A549 (cell line): ENCODE measurements around the gene INHBC. TPM values are rescaled to one million over a fixed set of nuclear protein-coding genes. Genes with fewer than 3 reads are reported as not detected.

Experiments
- CBX8 ChIP-seq: fragments of 200-600 bp; sonication (generic); IDR thresholded peaks from 2 replicates; pipeline ENCODE4 v1.6.1; 2016
- CHD2 ChIP-seq: fragments of 150-350 bp; IDR thresholded peaks from 2 replicates; pipeline ENCODE4 v1.6.1; 2014; ENCODE audit warnings: low read length; ENCODE audit not compliant: partially characterized antibody
- EHF ChIP-seq: fragments of 250-450 bp; sonication (Bioruptor Pico); IDR thresholded peaks from 2 replicates; pipeline ENCODE4 v1.5.0; 2020; ENCODE audit warnings: mild to moderate bottlenecking
- EHMT2 ChIP-seq: fragments of 200-600 bp; sonication (generic); IDR thresholded peaks from 2 replicates; pipeline ENCODE4 v1.6.1; 2016; ENCODE audit warnings: antibody characterized with exemption, low read depth, mild to moderate bottlenecking, moderate library complexity
- EP300 ChIP-seq, 2 experiments: fragments of >200 bp; sonication (Bioruptor Twin); formaldehyde crosslinking; IDR thresholded peaks; 2 replicates in 1 of 2; 3 replicates in 1 of 2; pipeline ENCODE4 v1.6.1; 2016 to 2017
- ESRRA ChIP-seq: fragments of 150-350 bp; IDR thresholded peaks from 2 replicates; pipeline ENCODE4 v1.6.1; 2014; ENCODE audit warnings: mild to moderate bottlenecking, low read length, borderline replicate concordance
- FOSB ChIP-seq: fragments of 250-450 bp; sonication (Bioruptor Pico); IDR thresholded peaks from 2 replicates; pipeline ENCODE4 v1.5.0; 2020; ENCODE audit warnings: mild to moderate bottlenecking, moderate library complexity
- FOSL2 ChIP-seq, 2 experiments: fragments of 450-650 bp in 1 of 2; fragments of >200 bp in 1 of 2; sonication (Bioruptor Twin) in 1 of 2; formaldehyde crosslinking; IDR thresholded peaks; 2 replicates each; pipeline versions ENCODE4 v1.5.0 to v1.6.1; 2016 to 2020; ENCODE audit warnings: mild to moderate bottlenecking in 1 of 2, moderate library complexity in 1 of 2
- FOXS1 ChIP-seq: fragments of 250-450 bp; sonication (Bioruptor Pico); IDR thresholded peaks from 2 replicates; pipeline ENCODE4 v1.5.0; 2020; ENCODE audit warnings: mild to moderate bottlenecking, moderate library complexity
- HDAC2 ChIP-seq: fragments of 200-600 bp; sonication (generic); IDR thresholded peaks from 2 replicates; pipeline ENCODE4 v1.6.1; 2016
- HES2 ChIP-seq: fragments of >200 bp; sonication (Bioruptor Twin); formaldehyde crosslinking; IDR thresholded peaks from 2 replicates; pipeline ENCODE4 v1.6.1; 2016
- HOXA7 ChIP-seq: fragments of 250-450 bp; sonication (Bioruptor Pico); IDR thresholded peaks from 2 replicates; pipeline ENCODE4 v1.5.0; 2020; ENCODE audit warnings: mild to moderate bottlenecking, moderate library complexity
- HOXB13 ChIP-seq: fragments of 250-450 bp; sonication (Bioruptor Pico); IDR thresholded peaks from 2 replicates; pipeline ENCODE4 v1.5.0; 2020; ENCODE audit warnings: low read depth, mild to moderate bottlenecking, moderate library complexity
- JUNB ChIP-seq: fragments of >200 bp; sonication (Bioruptor Twin); formaldehyde crosslinking; IDR thresholded peaks from 2 replicates; pipeline ENCODE4 v1.6.1; 2016
- KDM1A ChIP-seq: fragments of 200-600 bp; sonication (generic); IDR thresholded peaks from 2 replicates; pipeline ENCODE4 v1.6.1; 2016; ENCODE audit warnings: low read depth, mild to moderate bottlenecking
- KDM5A ChIP-seq: fragments of 200-600 bp; sonication (generic); IDR thresholded peaks from 2 replicates; pipeline ENCODE4 v1.6.1; 2016; ENCODE audit warnings: antibody characterized with exemption, mild to moderate bottlenecking
- MAFK ChIP-seq: fragments of 450-650 bp; IDR thresholded peaks from 2 replicates; pipeline ENCODE4 v1.6.1; 2014; ENCODE audit not compliant: partially characterized antibody
- MAX ChIP-seq: IDR thresholded peaks from 2 replicates; pipeline ENCODE4 v1.6.1; 2012
- MAZ ChIP-seq: fragments of 150-350 bp; IDR thresholded peaks from 2 replicates; pipeline ENCODE4 v1.6.1; 2014; ENCODE audit warnings: antibody characterized with exemption, low read depth, low read length, borderline replicate concordance
- NFE2L2 ChIP-seq: fragments of 150-350 bp; conservative IDR thresholded peaks from 2 replicates; pipeline ENCODE4 v1.6.1; 2014; ENCODE audit warnings: low read length
- NPAS2 ChIP-seq: fragments of 250-450 bp; sonication (Bioruptor Pico); IDR thresholded peaks from 2 replicates; pipeline ENCODE4 v1.8.0; 2022; ENCODE audit warnings: mild to moderate bottlenecking, moderate library complexity, borderline replicate concordance
- POLR2A ChIP-seq: IDR thresholded peaks from 2 replicates; pipeline ENCODE4 v1.6.1; 2012; ENCODE audit warnings: mild to moderate bottlenecking, low read length
- POLR2AphosphoS2 ChIP-seq: conservative IDR thresholded peaks from 2 replicates; pipeline ENCODE4 v1.6.1; 2012; ENCODE audit warnings: low read length, improper control_type of control experiment, inconsistent platforms
- RARB ChIP-seq: fragments of 250-450 bp; sonication (Bioruptor Pico); IDR thresholded peaks from 2 replicates; pipeline ENCODE4 v1.8.0; 2021; ENCODE audit warnings: mild to moderate bottlenecking, moderate library complexity
- RCOR1 ChIP-seq: fragments of 150-350 bp; IDR thresholded peaks from 2 replicates; pipeline ENCODE4 v1.6.1; 2014; ENCODE audit warnings: antibody characterized with exemption, low read length, low read depth
- RFX5 ChIP-seq: fragments of 450-650 bp; IDR thresholded peaks from 2 replicates; pipeline ENCODE4 v1.7.1; 2014; ENCODE audit warnings: antibody characterized with exemption, mild to moderate bottlenecking, moderate library complexity
- SREBF2 ChIP-seq: fragments of 450-650 bp; IDR thresholded peaks from 2 replicates; pipeline ENCODE4 v1.6.1; 2014; ENCODE audit warnings: mild to moderate bottlenecking, moderate library complexity
- TFCP2L1 ChIP-seq: fragments of 250-450 bp; sonication (Bioruptor Pico); IDR thresholded peaks from 2 replicates; pipeline ENCODE4 v1.5.0; 2021; ENCODE audit warnings: mild to moderate bottlenecking
- TP53 ChIP-seq: fragments of 250-450 bp; sonication (Bioruptor Pico); IDR thresholded peaks from 2 replicates; pipeline ENCODE4 v1.5.0; 2021; ENCODE audit warnings: mild to moderate bottlenecking, moderate library complexity
- USF2 ChIP-seq: fragments of 450-650 bp; IDR thresholded peaks from 2 replicates; pipeline ENCODE4 v1.6.1; 2014; ENCODE audit warnings: antibody characterized with exemption
- ZFP36 ChIP-seq: fragments of 450-650 bp; IDR thresholded peaks from 2 replicates; pipeline ENCODE4 v1.6.1; 2014; ENCODE audit warnings: borderline replicate concordance; ENCODE audit not compliant: partially characterized antibody
- ZNF302 ChIP-seq: fragments of 250-450 bp; sonication (Bioruptor Pico); IDR thresholded peaks from 2 replicates; pipeline ENCODE4 v1.9.0; 2021; ENCODE audit warnings: inconsistent platforms, mild to moderate bottlenecking, moderate library complexity
- ZSCAN20 ChIP-seq: fragments of 250-450 bp; sonication (Bioruptor Pico); IDR thresholded peaks from 2 replicates; pipeline ENCODE4 v1.8.0; 2022; ENCODE audit warnings: mild to moderate bottlenecking, moderate library complexity
- polyA plus RNA-seq, 4 experiments: library from polyadenylated mRNA; depleted of rRNA in 3 of 4; stranded (reverse); fragments of >200 nt; fragmentation: RNase III in 1 of 4; extraction: RNeasy Plus Mini Kit Qiagen cat#74134 plus additional on column Dnase treatment in 1 of 4; gene quantifications; 2 replicates in 3 of 4; 3 replicates in 1 of 4; pipeline ENCODE4 v1.2.3, GENCODE V29; 2011 to 2017
- TF ChIP-seq, protein P1 (sequence below): fragments of >200 bp; sonication (Bioruptor Twin); formaldehyde crosslinking; IDR thresholded peaks from 3 replicates; pipeline ENCODE4 v1.5.1; 2016
- TF ChIP-seq, protein P2 (sequence below): fragments of 250-450 bp; sonication (Bioruptor Pico); IDR thresholded peaks from 2 replicates; pipeline ENCODE4 v1.5.0; 2021; ENCODE audit warnings: mild to moderate bottlenecking, moderate library complexity, borderline replicate concordance
- TF ChIP-seq, protein P3 (sequence below): IDR thresholded peaks from 2 replicates; pipeline ENCODE4 v1.6.1; 2012
- TF ChIP-seq, protein P4 (sequence below): fragments of 250-450 bp; sonication (Bioruptor Pico); IDR thresholded peaks from 2 replicates; pipeline ENCODE4 v1.5.0; 2020; ENCODE audit warnings: low read depth, mild to moderate bottlenecking, moderate library complexity
- TF ChIP-seq, protein P5 (sequence below): fragments of 150-350 bp; IDR thresholded peaks from 2 replicates; pipeline ENCODE4 v1.6.1; 2014; ENCODE audit warnings: low read depth, mild to moderate bottlenecking, low read length

INHBC gene
- polyA plus RNA-seq, 2 of the 4 experiments (the other 2 are of a cell fraction): 0.08 TPM; not detected in 1

DNA sequence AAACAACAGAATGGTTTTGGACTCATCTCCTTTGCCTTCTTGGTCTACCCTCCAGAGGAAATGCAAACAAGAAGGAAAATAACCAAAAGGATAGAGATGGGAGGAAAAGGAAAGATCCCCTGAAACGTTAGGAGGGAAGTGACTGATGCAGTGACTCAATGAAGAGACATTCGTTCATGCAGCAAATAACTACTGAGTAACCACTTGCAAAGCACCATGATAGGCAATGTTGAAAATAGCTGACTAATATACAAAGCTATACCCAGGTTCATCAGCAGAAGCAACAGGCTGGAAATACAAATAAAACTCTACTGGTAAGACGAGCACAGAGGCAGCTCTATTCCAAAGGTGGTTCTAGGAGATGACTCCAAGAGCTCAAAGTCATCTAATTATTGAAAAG, 45.6 kb upstream of the INHBC start (continued):
- no peak for TF ChIP-seq POLR2A
- no peak for TF ChIP-seq MAZ
- no peak for TF ChIP-seq ZFP36
- no peak for TF ChIP-seq KDM1A
- TF ChIP-seq ZNF302 (CRISPR knock-in tag): no peak
- TF ChIP-seq TFCP2L1 (CRISPR knock-in tag): no peak
- peak; percentile 59 for TF ChIP-seq JUNB
- no peak for TF ChIP-seq RCOR1
- TF ChIP-seq, protein P1, sequence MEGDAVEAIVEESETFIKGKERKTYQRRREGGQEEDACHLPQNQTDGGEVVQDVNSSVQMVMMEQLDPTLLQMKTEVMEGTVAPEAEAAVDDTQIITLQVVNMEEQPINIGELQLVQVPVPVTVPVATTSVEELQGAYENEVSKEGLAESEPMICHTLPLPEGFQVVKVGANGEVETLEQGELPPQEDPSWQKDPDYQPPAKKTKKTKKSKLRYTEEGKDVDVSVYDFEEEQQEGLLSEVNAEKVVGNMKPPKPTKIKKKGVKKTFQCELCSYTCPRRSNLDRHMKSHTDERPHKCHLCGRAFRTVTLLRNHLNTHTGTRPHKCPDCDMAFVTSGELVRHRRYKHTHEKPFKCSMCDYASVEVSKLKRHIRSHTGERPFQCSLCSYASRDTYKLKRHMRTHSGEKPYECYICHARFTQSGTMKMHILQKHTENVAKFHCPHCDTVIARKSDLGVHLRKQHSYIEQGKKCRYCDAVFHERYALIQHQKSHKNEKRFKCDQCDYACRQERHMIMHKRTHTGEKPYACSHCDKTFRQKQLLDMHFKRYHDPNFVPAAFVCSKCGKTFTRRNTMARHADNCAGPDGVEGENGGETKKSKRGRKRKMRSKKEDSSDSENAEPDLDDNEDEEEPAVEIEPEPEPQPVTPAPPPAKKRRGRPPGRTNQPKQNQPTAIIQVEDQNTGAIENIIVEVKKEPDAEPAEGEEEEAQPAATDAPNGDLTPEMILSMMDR: no peak
- peak; percentile 40 for TF ChIP-seq MAX
- TF ChIP-seq HDAC2: no peak
- TF ChIP-seq EP300 (IDR thresholded peaks at IDR 0.05): peak in 1 of 2 experiments; percentile 54; a peak in 1 of 5 replicates
- no peak for TF ChIP-seq CBX8
- no peak for TF ChIP-seq ESRRA
- no peak for TF ChIP-seq HOXB13 (CRISPR knock-in tag)
- TF ChIP-seq SREBF2: no peak
- no peak for TF ChIP-seq CHD2
- TF ChIP-seq FOSB (CRISPR knock-in tag): no peak
- no peak; the same call in 1 of the 2 replicates for TF ChIP-seq FOSL2 (IDR thresholded peaks at IDR 0.05)
- TF ChIP-seq FOSL2 (CRISPR knock-in tag; IDR thresholded peaks at IDR 0.05): peak; percentile 91
- TF ChIP-seq RARB (CRISPR knock-in tag): no peak
- TF ChIP-seq HOXA7 (CRISPR knock-in tag): no peak
- TF ChIP-seq, protein P2, sequence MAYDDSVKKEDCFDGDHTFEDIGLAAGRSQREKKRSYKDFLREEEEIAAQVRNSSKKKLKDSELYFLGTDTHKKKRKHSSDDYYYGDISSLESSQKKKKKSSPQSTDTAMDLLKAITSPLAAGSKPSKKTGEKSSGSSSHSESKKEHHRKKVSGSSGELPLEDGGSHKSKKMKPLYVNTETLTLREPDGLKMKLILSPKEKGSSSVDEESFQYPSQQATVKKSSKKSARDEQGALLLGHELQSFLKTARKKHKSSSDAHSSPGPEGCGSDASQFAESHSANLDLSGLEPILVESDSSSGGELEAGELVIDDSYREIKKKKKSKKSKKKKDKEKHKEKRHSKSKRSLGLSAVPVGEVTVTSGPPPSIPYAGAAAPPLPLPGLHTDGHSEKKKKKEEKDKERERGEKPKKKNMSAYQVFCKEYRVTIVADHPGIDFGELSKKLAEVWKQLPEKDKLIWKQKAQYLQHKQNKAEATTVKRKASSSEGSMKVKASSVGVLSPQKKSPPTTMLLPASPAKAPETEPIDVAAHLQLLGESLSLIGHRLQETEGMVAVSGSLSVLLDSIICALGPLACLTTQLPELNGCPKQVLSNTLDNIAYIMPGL (CRISPR knock-in tag): no peak
- no peak for TF ChIP-seq EHMT2
- TF ChIP-seq FOXS1 (CRISPR knock-in tag): no peak
- TF ChIP-seq KDM5A: no peak
- no peak for TF ChIP-seq EHF (CRISPR knock-in tag)
- TF ChIP-seq ZSCAN20 (CRISPR knock-in tag): no peak
- TF ChIP-seq, protein P3, sequence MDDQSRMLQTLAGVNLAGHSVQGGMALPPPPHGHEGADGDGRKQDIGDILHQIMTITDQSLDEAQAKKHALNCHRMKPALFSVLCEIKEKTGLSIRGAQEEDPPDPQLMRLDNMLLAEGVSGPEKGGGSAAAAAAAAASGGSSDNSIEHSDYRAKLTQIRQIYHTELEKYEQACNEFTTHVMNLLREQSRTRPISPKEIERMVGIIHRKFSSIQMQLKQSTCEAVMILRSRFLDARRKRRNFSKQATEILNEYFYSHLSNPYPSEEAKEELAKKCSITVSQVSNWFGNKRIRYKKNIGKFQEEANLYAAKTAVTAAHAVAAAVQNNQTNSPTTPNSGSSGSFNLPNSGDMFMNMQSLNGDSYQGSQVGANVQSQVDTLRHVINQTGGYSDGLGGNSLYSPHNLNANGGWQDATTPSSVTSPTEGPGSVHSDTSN: no peak
- no peak for TF ChIP-seq HES2
- TF ChIP-seq NFE2L2: peak; percentile 17; the same call in 1 of the 2 replicates
- no peak for TF ChIP-seq NPAS2 (CRISPR knock-in tag)
- peak; percentile 98 for TF ChIP-seq MAFK
- TF ChIP-seq, protein P4, sequence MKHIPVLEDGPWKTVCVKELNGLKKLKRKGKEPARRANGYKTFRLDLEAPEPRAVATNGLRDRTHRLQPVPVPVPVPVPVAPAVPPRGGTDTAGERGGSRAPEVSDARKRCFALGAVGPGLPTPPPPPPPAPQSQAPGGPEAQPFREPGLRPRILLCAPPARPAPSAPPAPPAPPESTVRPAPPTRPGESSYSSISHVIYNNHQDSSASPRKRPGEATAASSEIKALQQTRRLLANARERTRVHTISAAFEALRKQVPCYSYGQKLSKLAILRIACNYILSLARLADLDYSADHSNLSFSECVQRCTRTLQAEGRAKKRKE (CRISPR knock-in tag): no peak
- TF ChIP-seq, protein P5, sequence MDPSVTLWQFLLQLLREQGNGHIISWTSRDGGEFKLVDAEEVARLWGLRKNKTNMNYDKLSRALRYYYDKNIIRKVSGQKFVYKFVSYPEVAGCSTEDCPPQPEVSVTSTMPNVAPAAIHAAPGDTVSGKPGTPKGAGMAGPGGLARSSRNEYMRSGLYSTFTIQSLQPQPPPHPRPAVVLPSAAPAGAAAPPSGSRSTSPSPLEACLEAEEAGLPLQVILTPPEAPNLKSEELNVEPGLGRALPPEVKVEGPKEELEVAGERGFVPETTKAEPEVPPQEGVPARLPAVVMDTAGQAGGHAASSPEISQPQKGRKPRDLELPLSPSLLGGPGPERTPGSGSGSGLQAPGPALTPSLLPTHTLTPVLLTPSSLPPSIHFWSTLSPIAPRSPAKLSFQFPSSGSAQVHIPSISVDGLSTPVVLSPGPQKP: no peak
- no peak for TF ChIP-seq TP53 (CRISPR knock-in tag)
- no peak for TF ChIP-seq USF2
- no peak for TF ChIP-seq RFX5
- TF ChIP-seq POLR2AphosphoS2: no peak
